Loucy (cell line): Measurements from ENCODE around the gene PLCXD1.

Experiments
- EZH2phosphoT487 ChIP-seq: fragments of 200-600 bp; IDR thresholded peaks from 2 replicates; pipeline ENCODE4 v1.6.1; 2018; ENCODE audit warnings: antibody characterized with exemption, mild to moderate bottlenecking, moderate library complexity, borderline replicate concordance
- TF ChIP-seq, protein P1 (sequence below): fragments of 200-600 bp; sonication (generic); conservative IDR thresholded peaks from 2 replicates; pipeline ENCODE4 v1.5.1; 2014; ENCODE audit warnings: mild to moderate bottlenecking, antibody characterized with exemption, low read length

DNA sequence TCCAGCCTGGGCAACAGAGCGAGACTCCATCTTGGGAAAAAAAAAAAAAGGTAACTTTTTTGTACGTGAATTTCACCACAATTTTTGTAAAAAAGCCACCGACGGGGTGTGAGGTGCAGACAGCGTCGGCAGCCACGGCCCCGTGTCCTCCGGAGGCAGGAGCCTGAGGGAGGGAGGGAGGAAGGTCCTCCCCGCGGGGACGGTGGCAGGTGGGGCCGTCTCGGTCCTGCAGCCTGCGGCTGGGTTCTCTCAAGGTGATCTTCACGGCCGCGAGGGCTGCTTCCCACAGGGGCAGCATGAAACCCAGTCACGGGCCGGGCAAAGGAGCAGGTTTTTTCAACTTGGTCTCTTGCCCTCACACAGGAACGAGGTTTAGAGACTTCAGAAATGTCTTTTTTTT, 14.0 kb downstream of the PLCXD1 start:
- TF ChIP-seq EZH2phosphoT487, result no peak
- TF ChIP-seq, protein P1, sequence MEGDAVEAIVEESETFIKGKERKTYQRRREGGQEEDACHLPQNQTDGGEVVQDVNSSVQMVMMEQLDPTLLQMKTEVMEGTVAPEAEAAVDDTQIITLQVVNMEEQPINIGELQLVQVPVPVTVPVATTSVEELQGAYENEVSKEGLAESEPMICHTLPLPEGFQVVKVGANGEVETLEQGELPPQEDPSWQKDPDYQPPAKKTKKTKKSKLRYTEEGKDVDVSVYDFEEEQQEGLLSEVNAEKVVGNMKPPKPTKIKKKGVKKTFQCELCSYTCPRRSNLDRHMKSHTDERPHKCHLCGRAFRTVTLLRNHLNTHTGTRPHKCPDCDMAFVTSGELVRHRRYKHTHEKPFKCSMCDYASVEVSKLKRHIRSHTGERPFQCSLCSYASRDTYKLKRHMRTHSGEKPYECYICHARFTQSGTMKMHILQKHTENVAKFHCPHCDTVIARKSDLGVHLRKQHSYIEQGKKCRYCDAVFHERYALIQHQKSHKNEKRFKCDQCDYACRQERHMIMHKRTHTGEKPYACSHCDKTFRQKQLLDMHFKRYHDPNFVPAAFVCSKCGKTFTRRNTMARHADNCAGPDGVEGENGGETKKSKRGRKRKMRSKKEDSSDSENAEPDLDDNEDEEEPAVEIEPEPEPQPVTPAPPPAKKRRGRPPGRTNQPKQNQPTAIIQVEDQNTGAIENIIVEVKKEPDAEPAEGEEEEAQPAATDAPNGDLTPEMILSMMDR, result no peak
